HG02973 (cell line): ENCODE measurements around the gene SRRM4.

Experiments
- ATAC-seq: cut with Tn5 transposase; IDR thresholded peaks from one replicate; pipeline ENCODE4 v1.9.1; 2021; ENCODE audit warnings: moderate library complexity; ENCODE audit not compliant: unreplicated experiment

SRRM4 gene

GRCh38 chr12:119159844-119160243 lies 178.5 kb downstream of the SRRM4 start:
- ATAC-seq: no peak

GRCh38 chr12:119167902-119168301 lies 186.6 kb downstream of the SRRM4 start:
- ATAC-seq: no peak

DNA sequence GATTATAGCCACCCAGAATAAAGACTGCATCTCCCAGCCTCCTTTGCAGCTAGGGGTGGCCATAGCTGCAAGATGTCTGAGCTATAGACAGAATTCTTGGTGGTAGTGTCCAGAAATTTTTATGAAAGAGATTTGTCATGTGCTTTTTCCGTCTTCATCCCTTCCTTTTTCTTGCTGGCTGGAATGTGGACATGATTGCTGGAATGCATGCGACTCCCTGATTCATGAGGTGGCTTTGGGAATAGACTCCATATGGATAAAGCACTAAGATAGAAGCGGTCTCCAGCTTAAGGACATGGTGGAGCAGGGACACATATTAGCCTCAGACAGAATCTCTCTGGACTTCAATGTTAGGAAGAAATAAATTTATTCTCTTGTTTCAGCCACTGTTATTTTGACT lies 187.4 kb downstream of the SRRM4 start:
- ATAC-seq: no peak

DNA sequence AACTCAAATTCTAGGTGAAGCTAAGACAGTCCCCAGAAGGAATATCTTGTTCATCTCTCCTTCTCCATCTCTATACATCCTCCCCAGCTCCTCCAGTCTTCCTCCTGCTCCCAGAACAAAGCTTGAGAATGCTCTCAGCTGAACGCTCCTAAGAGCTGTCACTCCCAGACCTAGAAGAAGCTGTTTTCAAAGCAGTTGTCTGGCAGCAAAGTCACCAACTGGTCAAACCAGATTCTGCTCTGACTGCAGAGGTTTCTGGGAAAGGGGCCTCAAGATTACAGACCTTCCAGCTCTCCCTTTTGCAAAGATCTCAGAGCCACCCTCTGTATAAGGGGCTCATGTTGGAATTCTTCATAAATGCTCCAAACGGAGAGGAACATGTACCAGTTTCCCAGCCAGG lies 187.8 kb downstream of the SRRM4 start:
- ATAC-seq: no peak

- ATAC-seq: no peak
Observed at GRCh38 chr12:119171291-119171690, 189.9 kb downstream of the SRRM4 start.

DNA sequence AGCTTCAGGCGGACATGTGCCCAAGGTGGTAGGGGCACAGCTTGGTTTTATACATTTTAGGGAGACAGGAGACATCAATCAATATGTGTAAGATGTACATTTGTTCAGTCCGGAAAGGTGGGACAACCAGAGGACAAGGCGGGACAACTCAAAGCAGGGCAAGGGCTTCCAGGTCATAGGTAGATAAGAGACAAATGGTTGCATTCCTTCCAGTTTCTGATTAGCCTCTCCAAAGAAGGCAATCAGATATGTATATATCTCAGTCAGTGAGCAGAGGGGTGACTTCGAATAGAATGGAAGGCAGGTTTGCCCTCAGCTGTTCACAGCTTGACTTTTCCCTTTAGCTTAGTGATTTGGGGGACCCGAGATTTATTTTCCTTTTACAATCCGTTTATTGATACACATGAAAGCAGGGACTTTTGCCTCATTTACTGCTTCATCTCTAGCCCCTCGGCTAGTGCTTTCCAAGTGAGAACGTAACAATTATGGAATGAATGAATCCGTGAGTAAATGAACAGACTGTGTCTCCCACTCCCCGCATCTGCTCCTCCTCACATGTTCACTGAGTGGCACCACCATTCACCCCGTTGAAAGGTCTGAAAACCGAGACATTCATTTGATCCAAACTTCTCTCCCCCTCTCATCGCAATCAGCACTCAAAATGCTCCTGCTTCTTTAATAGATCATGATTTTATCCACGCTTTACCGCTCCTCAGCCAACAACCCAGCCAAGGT lies 190.5 kb downstream of the SRRM4 start:
- ATAC-seq: no peak

DNA sequence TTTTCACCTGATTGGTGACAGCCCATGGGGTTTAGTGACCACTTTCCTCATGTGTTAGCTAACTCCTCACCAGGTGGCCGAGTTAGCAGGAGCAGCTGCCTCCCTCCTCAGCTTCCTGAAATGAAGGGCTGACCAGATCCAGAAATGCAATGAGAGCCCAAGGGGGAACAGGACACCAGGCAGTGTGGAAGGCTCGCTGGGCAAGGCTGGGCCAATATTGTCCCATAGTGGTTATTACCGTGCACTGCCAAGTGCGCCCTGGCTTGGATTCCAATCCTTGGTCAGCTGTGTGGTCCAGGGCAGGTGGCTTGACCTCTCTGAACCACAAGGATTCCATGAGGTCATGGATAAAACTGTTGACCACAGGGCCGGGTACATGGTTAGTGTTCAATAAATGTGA lies 193.7 kb downstream of the SRRM4 start:
- ATAC-seq: no peak

- no peak for ATAC-seq
Observed at GRCh38 chr12:119176267-119177055, 195.1 kb downstream of the SRRM4 start.

- ATAC-seq: no peak
Observed at GRCh38 chr12:119177056-119177325, 195.7 kb downstream of the SRRM4 start.

DNA sequence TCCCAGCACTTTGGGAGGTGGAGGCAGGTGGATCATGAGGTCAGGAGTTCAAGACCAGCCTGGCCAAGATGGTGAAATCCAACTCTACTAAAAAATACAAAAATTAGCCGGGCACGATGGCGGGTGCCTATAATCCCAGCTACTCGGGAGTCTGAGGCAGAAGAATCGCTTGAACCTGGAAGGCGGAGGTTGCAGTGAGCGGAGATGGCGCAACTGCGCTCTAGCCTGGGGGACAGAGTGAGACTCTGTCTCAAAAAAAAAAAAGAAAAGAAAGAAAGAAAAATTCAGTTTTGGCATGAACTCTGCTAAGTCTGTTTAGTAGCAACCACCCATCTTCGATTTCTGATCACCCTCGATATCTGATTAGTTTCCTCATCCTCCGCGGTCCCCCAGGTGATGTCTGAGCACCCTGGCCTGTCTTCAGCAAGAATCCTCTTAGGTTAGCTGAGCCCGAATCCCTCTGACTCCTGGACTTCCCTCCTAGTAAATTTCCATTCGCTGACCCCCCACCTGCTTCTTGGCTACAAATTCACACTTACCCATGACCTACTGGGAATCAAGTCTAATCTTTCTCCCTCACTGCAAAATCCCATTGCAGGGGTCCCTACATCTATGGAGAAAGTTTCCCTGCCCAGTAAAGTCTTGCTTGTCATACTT lies 196.5 kb downstream of the SRRM4 start:
- ATAC-seq: no peak

DNA sequence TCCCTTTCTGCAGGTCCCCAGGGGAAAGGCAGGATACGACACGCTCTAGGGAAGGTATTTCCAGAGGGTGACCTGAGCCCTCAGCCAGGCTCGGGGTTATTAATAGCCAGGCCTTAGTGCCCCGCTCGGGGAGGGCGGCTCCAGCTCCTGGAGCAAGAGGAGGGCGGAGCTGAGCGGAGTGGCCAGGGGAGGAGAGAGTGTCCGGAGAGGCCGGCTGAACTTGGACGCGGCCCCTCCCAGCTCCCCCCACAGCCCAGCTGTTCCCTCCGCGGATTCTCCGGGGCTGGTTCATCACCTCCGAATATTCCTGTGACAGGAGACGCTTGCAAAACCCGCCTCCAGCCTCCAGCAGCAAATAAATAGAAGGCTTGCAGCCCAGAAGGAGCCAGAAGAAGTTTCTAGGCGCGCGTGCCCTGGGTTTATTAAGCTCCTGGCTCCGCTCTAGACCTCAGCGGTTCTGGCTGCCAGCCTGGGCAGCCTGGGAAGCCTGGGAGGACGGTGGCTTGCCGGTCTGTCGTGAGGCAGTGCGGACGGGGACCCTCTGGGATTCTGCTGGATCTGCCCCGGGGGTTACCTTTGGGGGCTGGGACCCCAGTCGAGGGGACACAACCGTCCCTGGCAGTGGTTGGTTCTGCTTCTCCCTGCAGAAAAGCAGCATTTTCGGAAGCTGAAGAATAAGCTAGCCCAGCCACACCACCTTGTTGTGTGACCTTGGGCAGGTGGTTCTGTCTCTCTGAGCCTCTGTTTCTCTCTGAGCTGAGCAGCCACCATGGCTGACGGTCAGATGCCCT lies 197.4 kb downstream of the SRRM4 start, which contains the start of gene HSPB8:
Gene HSPB8, plus strand, starts transcription at position 388 of the 791 bp plus-strand sequence. Its CDS starts 382 bp downstream, at position 770.
- ATAC-seq: no peak

- no peak for ATAC-seq
Observed at GRCh38 chr12:119179335-119180021, 198.1 kb downstream of the SRRM4 start.

DNA sequence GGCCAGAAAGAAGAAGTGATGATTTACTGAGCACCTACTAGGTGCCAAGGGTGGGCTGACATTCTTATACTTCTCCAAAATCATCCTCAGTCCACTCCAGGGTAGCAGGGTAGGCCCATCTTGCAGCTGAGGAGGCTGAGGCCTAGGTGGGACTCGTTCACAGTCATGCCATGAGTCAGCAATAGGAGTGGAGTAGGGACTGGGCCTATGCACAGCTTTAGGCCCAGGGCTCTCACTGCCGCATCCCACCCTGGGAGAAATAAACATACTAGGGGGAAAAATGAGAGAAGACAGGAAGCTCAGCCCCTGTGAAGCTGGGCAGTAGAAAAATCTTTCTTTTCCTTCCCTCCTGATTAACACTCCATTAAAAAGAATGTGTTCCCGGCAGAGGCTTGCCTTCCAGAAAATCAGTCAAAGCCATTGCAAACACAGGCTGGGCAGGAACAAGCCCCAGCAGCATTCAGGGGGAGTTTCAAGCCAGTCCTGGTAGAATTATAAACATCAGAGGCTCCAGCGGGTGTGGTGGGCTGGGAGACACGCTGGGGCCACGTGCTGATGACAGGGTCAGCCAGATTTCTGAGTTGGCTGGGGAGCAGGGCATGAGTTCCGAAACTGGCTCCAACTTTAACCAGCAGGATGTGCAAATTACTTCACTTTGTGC lies 199.2 kb downstream of the SRRM4 start:
- no peak for ATAC-seq

DNA sequence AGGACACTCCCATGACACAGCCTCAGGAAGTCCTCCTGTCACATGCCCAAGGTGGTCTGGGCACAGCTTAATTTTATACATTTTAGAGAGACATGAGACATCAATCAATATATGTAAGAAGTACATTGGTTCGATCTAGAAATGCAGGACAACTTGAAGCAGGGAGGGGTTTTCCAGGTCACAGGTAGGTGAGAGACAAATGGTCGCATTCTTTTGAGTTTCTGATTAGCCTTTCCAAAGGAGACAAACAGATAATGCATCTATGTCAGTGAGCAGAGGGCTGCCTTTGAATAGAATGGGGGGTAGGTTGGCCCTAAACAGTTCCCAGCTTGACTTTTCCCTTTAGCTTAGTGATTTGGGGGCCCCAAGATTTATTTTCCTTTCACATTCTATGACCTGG lies 199.9 kb downstream of the SRRM4 start:
- ATAC-seq: no peak

DNA sequence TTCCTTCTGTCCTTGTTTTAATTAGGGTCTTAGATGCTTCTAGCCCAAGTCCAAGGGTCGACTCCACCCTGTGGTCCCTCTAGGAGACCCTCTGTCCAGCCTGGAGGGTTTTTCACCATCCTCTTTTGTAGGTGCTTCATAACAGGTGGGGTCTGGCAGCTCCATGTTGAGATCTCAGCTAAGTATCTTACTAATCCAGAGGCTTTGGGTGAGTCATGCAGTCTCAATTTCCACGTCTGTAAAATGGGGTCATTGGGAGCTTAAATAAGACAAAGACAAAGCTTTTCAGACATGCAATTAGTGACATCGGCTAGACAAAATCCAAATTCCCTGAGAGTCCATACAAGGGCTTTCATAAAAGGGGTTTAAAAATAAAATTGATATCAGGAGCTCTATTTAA lies 200.6 kb downstream of the SRRM4 start:
- ATAC-seq: no peak

GRCh38 chr12:119182701-119183493 lies 201.6 kb downstream of the SRRM4 start:
- no peak for ATAC-seq

- ATAC-seq: no peak
Observed at GRCh38 chr12:119183942-119184695, 202.8 kb downstream of the SRRM4 start.

- no peak for ATAC-seq
Observed at GRCh38 chr12:119195256-119195655, 213.9 kb downstream of the SRRM4 start.

DNA sequence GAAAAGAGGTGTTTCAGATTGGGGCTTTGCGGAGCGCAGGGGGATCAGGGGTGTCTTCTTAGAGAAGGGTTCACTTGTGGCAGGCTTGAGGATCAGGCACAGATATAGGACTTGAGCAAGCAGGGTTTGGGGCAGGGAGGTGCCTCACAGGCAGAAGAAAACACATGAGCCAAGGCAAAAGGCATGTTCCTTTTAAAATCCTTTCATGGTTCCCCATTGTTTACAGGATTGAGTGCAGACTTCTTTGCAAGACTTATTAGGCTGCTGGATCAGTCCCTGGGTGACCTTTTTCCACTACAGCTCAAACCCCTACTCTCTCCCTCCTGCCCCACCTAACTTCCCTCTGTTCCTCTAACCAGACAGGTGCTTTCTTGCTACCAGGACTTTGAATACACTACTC lies 217.1 kb downstream of the SRRM4 start:
- no peak for ATAC-seq
